HG02884 (cell line): ENCODE measurements around the gene CRTC3.
"Not testable (repeated sequence)": the region's sequence is repeated elsewhere in the genome, so short reads cannot be mapped to it uniquely, and the experiment has no call there.

ENCODE experiments used
- ATAC-seq: cut with Tn5 transposase; IDR thresholded peaks from one replicate; pipeline ENCODE4 v1.9.1; 2021; ENCODE audit warnings: mild to moderate bottlenecking, moderate library complexity; ENCODE audit not compliant: unreplicated experiment

The CRTC3 gene

DNA sequence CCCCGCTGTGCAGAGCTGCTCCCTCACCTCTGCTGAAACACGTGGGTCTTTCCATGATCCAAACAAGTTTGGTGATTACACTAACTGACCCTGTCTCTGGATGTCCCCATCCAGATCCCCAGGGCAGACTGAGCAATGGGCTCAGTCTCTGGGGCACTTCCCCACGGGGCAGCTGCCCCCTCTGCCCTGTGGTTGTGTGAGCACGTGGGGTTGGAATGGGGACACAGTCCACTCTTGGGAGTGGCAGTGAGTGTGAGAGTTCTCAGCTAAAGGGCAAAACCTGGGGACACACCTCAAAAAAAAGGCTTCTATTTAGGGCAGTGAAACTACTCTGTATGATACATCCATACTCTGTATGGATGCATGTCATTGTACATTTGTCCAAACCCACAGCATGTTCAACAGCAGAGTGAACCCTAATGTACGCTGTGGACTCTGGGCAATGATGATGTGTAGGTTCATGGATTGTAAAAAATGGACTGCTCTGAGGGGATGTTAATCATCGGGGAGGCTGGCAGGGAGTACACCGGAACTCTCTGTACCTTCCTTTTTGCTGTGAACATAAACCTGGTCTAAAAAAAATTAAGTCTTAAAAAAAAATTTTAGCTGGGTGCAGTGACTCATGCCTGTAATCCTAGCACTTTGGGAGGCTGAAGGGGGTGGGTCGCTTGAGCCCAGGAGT lies 137.5 kb downstream of the CRTC3 start:
- ATAC-seq: no peak

DNA sequence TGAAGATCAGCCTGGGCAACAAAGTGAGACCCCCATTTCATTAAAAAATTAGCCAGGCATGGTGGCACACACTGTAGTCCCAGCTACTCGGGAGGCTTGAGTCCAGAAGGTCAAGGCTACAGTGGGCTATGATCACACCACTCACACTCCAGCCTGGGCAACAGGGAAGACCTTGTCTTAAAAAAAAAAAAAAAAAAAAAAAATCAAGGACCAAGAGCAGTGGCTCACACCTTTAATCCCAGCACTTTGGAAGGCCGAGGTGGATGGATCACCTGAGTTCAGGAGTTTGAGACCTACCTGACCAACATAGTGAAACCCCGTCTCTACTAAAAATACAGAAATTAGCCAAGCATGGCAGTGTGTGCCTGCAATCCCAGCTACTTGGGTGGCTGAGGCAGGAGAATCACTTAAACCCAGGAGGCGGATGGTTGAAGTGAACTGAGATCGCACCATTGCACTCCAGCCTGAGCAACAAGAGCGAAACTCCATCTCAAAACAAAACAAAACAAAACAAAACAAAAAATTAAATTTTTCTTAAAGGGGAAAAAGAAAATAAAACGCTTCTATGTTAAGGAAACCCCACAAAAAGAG lies 138.1 kb downstream of the CRTC3 start:
- not testable (repeated sequence) for ATAC-seq

DNA sequence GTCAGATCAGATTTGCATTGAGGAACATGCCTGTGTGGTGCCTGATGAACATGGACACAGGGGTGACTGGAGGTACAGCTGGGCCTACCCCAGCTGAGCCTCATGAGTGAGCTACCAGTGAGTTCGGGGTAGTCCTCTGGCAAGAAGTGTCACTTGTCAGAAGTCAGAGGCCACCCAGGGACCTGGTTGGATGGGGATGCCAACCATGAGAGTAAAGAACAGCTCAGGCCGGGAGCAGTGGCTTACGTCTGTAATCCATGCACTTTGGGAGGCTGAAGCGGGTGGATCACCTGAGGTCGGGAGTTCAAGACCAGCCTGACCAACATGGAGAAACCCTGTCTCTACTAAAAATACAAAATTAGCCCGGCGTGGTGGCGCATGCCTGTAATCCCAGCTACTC lies 140.9 kb downstream of the CRTC3 start:
- ATAC-seq: not testable (repeated sequence)

DNA sequence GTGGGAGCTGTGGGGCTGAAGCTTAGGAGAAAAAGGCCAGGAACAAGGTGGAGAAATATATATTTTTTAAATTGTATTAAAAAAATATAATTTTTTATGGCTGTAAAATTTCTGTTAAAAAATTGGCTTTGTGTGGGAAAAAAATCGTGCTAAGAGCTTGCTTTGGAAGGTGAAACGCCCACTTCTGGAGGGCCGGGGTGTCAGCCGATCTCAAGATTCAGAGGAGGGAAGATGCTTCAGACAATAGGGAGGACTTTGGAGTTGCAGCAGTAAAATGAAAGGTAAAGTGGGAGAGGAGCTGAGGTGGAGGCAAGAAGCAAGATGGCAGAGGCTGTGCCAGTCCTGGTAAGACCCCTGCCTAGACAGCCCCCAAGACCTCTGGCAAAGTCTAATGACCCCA lies 141.5 kb downstream of the CRTC3 start:
- no peak for ATAC-seq

DNA sequence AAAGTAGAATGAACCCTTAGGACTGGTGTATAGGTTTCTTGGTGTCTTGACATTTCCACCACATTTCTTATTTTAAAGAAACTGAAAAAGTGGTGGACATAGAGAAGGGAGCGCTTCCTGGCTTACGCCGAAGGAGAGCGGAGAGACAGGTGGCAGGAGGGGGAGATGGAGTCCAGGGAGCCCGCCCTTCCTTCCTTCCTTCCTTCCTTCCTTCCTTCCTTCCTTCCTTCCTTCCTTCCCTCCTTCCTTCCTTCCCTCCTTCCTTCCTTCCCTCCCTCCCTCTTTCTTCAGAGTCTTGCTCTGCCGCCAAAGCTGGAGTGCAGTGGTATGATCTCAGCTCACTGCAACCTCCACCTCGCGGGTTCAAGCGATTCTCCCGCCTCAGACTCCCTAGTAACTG lies 143.6 kb downstream of the CRTC3 start:
- not testable (repeated sequence) for ATAC-seq

DNA sequence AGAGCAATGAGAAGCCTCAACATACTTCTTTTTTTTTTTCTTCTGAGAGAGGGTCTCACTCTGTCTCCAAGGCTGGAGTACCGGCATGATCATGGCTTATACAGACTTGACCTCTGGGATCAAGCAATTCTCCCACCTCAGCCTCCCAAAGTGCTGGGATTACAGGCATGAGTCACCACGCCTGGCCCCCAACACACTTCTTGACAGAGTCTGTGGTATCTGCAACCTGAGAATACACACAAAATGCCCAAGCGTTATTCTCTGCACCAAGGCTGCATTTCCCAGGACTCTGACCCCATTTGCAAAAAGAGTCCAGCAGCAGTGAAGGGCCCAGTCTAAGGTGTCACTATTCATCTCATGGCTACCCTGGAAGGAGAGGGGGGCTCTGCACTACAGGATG lies 144.8 kb downstream of the CRTC3 start:
- ATAC-seq: no peak

DNA sequence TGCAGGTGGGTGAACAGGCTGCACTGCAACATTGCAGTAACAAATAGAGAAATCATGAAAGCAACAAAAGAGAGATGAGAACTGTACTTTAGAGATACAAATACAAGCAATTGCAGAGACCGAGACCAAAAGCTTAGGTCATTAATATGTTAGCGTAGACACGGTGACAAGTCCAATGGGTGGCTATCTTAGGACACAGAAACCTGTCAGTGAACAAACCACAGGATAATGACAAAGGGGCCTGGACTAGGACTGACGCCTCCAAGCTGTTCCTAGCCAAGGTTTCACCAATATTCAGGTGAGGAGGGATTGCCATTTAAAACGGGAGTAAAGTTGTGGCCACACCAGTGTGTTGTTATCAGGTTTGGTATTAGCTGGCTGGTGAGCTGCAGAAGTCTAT lies 145.7 kb downstream of the CRTC3 start:
- no peak for ATAC-seq

DNA sequence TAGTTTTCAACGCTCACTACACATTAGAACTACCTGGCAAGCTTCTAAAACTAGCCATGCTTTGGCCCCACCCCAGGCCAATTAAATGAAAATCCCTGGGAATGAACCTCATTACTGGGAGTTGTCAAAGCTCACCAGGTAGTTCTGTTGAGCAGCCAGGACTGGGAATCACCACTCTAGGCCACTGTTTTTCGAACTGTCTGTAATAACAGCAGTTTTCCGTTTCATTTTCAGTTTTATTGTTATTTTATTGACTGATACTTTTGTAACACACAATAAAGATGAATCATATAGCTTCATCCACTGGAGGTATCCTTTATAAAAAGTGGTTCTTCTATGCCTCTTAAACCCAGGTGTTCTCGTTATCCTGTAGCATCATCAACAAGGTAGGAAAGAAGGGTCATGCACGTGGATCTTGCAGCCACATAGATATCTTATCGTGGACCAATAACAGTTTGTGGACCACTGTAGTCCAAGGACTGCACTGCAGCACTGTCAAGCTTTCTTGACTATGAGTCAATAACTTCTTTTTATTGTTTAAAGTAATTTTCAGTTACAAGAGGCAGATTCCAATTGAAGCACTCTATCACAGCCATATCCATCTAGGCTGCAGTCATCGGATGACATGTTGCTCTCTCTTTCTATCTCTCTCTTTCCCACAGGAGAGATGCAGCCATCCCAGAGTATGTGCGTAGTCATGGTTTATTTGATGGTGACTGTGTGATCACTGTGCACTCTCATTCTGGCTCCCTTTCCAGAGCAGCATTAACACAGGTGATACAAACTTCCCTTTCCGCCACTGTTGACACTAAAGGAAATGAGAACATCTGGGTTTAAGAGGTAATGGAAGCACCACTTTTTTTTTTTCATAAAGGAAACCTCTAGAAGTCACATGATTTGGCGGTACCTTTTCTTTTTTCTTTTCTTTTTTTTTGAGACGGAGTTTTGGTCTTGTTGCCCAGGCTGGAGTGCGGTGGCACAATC lies 148.4 kb downstream of the CRTC3 start:
- no peak for ATAC-seq

DNA sequence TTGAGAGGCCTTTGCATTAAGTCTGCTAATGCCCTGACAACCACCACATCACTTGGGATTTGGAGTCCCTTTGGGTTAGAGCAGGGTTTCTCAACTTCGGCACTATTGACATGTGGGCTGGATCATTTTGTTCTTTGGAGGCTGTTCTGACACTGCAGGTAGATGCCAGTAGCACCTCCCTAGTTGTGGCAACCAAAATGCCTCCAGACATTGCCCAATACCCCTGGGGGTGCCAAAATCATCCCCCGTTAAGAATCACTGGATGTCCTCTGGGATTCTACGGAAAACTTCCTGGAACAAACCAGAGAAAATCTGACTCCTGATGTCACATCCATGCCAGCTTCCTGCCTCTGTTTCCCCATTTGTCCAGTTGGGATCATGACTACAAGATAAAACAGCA lies 150.2 kb downstream of the CRTC3 start:
- no peak for ATAC-seq

DNA sequence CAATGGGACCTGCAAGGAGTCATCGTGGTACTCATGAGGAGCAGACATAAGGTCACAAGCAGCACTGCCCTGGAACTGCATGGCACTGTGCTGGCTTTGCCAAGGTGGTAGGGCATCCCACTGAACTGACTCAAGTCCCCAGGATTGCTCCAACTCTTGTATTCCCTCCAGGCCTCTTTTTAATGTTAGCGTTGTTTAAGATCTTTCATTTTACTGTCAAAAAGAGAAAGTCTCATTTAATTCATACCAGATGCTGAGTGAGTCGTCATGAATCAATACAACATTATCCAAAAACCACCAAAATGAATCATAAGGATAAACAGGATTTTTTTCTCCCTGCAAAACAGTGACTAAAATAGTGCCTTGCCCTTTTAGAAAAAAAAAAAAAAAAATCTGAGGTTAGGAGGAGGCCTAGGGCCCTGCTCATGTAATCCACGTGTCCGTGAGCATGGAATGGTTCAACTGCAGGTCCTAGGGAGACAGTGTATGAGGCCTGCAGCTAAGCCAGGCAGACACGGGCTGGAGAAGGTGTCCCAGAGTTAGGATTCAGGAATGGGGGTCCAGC lies 150.7 kb downstream of the CRTC3 start:
- ATAC-seq: no peak

DNA sequence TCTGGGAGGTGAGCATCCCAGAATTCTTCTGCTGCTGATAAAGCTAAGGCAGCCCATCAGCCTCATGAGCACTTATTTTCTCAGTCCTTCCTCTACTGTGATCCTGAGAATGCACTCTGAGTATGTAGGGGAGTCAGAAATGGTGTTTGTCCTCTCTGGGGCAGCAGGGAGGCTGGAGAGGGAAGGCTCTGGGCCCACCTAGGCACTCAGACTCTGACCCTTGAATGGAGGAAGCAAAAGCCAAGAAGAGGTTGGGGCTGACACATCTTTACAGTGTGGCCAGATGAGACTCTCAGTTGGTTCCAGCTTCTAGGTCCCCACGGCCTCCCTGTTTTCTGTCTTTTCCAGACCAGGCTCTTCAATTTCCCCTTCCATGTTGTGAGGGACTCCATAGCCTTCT lies 151.3 kb downstream of the CRTC3 start:
- no peak for ATAC-seq

DNA sequence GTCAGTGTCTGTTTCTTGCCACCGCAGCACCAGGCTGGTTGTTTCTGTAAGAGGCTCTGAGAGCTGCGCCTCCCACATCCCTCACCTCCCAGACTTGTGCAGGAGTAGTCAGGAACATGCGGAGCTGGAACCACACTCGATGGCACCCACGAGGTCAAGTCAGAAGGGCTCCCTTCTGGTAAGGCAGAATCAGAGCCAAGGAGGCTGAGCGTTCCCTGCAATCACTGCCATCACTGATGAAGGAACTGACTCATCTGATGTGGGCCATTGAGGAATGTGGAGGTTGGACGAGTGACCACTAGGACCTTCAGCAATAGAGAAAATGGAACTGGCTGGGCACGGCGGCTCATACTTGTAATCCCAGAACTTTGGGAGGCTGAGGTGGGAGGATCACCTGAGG lies 151.8 kb downstream of the CRTC3 start:
- no peak for ATAC-seq

DNA sequence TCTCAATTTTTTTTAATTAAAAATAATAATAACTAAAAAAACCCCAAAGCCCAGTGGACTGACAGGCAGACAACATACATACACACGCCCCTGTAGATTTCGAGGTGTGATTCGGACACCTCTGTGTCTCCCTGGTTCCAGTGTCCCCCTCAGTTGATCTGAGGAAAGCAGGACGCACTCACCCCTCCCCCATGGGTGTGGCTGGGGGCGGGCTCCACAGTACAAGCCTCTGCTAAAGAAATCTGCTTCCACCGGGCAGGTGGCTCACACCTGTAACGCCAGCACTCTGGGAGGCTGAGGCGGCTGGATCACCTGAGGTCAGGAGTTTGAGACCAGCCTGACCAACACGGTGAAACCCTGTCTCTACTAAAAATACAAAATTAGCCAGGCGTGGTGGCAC lies 153.6 kb downstream of the CRTC3 start:
- no peak for ATAC-seq

DNA sequence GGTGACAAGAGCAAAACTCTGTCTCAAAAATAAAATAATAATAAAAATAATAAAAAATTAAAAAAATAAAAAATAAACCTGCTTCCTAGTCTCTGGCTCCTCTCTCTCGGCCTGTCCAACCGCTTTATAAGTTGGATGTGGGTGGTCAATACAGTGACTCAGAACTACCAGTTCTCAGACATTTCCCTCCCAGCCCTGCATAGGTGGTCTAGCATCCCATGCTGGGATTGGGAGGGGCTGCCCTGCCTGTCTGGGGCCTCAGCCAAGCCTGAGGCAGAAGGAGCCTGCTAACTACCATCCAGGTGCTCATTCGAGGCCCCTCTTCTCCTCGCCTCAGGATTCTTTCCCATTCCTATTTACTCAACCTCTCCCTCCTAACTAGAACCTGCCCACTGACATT lies 154.2 kb downstream of the CRTC3 start:
- ATAC-seq: no peak

DNA sequence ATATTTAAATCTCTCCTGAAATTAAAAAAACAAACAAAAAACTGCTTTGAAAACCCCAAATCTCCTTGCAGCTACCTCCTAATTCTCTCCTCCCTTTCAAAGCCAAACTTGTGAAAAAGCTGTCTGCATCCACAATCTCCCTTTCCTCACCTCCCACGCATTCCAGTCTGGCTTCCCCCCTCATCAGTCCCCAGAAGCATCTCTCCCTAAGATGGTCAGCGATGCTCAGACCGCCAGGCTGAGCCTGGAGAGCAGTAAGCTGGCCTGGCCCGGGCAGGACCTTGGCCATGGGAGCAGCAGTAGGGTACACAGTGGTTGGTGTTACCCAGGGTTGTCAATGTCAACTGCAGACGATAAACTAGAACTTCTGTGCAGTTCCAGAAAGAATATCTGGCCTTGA lies 154.6 kb downstream of the CRTC3 start:
- no peak for ATAC-seq

DNA sequence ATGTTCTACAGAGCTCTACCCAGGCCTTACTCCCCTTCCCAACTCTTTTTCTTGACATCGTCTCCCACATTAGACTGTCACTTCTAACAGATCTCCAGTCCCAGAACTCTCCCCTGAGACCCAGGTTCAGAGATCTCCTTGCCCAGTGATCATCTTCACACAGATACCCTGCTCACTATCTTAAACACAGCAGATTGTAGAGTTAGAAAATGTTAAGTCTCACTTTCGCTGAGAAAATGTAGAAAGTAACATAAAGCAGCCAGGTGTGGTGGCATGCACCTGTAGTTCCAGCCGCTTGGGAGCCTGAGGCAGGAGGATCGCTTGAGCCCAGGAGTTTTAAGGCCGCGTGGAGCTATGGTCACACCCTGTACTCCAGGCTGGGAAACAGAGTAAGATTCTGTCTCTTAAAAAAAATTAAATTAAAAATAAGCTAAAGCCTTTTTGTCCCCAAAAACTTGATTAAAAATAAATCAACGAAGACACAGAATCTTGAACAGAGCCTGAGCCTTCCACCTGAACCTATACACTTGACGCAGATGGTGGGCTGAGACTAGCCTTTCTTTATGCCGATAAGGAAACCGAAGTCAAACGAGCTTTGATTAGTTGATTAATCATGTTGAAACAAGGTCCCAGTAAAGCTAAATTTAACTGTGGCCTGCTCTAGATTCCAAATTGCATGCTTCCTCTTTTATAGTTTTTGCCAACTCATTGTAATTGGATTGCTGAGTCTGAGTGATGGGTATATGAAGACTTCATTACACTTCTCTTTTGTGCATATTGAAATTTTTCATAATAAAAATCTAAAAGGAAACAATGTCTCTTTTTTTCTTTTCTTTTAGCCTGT lies 156.1 kb downstream of the CRTC3 start:
- peak; percentile 24 for ATAC-seq

DNA sequence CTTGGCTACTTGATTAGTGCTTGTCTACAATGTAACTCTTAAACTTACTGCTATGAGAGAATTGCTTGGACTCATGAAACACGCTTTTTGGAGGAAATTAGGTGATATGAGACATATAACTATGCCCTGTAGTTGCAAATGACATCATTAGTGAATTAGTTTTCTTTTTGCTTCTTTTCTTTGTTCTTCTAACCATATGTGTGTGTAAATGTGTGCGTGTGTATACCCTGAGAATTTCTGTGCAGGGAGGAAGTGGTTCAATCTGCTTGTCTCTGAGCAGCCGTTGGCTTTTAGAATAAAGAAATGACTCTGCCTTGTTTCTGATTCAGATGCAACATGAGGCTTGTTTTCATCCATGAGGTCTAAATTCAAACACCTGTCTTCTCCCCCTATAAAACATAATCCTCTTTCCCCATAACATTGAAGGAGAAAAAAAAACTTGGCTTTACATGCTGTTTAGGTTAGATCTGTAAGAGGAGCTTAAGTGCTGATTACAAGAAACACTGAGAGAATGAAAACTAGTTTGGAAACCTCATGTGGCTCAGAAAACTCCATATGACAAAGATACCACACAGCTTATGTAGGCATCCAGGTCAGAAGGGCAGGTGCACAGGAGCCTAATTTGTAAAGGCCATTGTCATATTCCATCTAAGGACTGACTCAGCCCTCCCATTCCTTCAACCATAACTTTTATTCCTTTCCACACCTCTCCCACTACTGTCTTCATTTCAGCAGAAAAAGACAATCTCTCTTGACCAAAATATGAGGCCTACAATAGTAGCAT lies 156.9 kb downstream of the CRTC3 start:
- peak; percentile 73 for ATAC-seq

DNA sequence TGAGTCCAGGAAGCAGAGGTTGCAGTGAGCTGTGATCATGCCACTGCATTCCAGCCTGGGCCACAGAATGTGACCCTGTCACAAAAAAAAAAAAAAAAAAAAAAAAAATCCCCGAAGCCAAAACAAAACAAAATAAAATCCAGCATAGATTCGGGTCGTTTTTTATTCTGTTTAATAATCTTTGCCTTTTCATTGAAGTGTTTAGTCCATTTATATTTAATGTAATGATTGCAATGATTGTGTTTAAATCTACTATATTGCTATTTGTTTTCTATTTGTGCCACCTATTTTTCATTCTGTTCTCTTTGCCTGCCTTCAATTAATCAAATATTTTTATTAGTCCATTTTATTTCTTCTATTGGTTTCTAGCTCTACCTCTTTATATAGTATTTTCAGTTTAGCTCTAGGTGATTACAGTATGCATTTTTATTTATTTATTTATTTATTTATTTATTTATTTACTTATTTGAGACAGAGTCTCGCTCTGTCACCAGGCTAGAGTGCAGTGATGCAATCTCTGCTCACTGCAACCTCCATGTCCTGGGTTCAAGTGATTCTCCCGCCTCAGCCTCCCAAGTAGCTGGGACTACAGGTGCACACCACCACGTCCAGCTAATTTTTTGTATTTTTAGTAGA lies 159.7 kb downstream of the CRTC3 start:
- not testable (repeated sequence) for ATAC-seq

DNA sequence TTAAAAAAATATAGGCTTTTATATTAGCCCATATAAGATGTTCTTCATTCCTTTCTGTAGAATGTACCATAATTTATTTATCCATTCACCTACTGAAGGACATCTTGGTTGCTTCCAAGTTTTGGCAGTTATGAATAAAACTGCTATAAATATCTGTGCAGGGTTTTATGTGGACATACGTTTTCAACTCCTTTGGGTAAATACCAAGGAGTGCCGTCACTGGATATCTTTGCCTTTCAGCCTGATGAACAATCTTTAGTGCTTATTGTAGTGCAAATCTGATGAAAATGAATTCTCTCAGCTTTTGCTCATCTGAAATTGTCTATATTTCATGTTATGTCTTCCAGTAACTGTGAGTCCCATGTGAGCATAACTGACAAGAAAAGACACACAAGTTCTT lies 160.9 kb downstream of the CRTC3 start:
- ATAC-seq: no peak
